Upper lobe of right lung (tissue), 1 donor: ENCODE results near the gene CLCN2. TPM values are rescaled to one million over a fixed set of nuclear protein-coding genes. Genes with fewer than 3 reads are reported as not detected.

ENCODE experiments used
- ATAC-seq: fragments of 200-7000 bp; cut with Tn5 transposase; one replicate; pipeline ENCODE4 v1.9.1; 2020; ENCODE audit warnings: mild to moderate bottlenecking, moderate library complexity
- DNase-seq: peaks from one replicate; pipeline ENCODE4 v3.0.0-alpha.2; 2020
- H3K27ac ChIP-seq: fragments of 200-600 bp; one replicate; pipeline ENCODE4 v1.8.0; 2022
- H3K27me3 ChIP-seq: fragments of 200-600 bp; one replicate; pipeline ENCODE4 v1.8.0; 2022; ENCODE audit warnings: mild to moderate bottlenecking
- H3K36me3 ChIP-seq: fragments of 200-600 bp; one replicate; pipeline ENCODE4 v1.8.0; 2022
- H3K4me1 ChIP-seq: fragments of 200-600 bp; one replicate; pipeline ENCODE4 v1.8.0; 2022
- H3K4me3 ChIP-seq: fragments of 200-600 bp; one replicate; pipeline ENCODE4 v1.8.0; 2022; ENCODE audit warnings: mild to moderate bottlenecking
- H3K9me3 ChIP-seq: fragments of 200-600 bp; one replicate; pipeline ENCODE4 v1.8.0; 2022
- intact Hi-C: fragments of 100-400 bp; cut with DNase I; formaldehyde crosslinking; loops from one replicate; pipeline ENCODE4 v1.11.0; 2022
- total RNA-seq: library from RNA; stranded (reverse); fragmentation: NEBNext Ultra II Directional; extraction: Animal tissue kit (Norgen Biotek cat#: 25700); gene quantifications from one replicate; pipeline ENCODE4 v1.2.1, GENCODE V29; 2021
- TF ChIP-seq, protein P1 (sequence below): fragments of 200-600 bp; IDR thresholded peaks from one replicate; pipeline ENCODE4 v1.8.0; 2022; ENCODE audit warnings: antibody characterized with exemption
- donor health status: DM: no; HTN: yes; CAD: no; lungs with severe emphysema.

Gene CLCN2
- total RNA-seq, 1 donor from 2014 or later = 3.8 TPM

GRCh38 chr3:184360070-184360928 lies 1.1 kb downstream of the CLCN2 start:
- H3K9me3 ChIP-seq = no peaks in the 10 kb centered on the region
- H3K4me1 ChIP-seq = peaks cover 21% of the 10 kb centered on the region
- TF ChIP-seq, protein P1, sequence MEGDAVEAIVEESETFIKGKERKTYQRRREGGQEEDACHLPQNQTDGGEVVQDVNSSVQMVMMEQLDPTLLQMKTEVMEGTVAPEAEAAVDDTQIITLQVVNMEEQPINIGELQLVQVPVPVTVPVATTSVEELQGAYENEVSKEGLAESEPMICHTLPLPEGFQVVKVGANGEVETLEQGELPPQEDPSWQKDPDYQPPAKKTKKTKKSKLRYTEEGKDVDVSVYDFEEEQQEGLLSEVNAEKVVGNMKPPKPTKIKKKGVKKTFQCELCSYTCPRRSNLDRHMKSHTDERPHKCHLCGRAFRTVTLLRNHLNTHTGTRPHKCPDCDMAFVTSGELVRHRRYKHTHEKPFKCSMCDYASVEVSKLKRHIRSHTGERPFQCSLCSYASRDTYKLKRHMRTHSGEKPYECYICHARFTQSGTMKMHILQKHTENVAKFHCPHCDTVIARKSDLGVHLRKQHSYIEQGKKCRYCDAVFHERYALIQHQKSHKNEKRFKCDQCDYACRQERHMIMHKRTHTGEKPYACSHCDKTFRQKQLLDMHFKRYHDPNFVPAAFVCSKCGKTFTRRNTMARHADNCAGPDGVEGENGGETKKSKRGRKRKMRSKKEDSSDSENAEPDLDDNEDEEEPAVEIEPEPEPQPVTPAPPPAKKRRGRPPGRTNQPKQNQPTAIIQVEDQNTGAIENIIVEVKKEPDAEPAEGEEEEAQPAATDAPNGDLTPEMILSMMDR = no peak
- H3K4me3 ChIP-seq = peak overlapping the region; percentile 93
- no peaks in the 10 kb centered on the region for H3K27me3 ChIP-seq
- peaks cover 5% of the 10 kb centered on the region for H3K36me3 ChIP-seq
- no peak for ATAC-seq
- intact Hi-C loops = no loop called here
- no peak for DNase-seq
- H3K27ac ChIP-seq = no peak overlapping the region

- TF ChIP-seq, protein P1 = no peak
- peaks cover 20% of the 10 kb centered on the region for H3K4me1 ChIP-seq
- intact Hi-C loops = no loop called here
- no peak for ATAC-seq
- H3K27me3 ChIP-seq = no peaks in the 10 kb centered on the region
- no peaks in the 10 kb centered on the region for H3K36me3 ChIP-seq
- no peaks in the 10 kb centered on the region for H3K9me3 ChIP-seq
- no peak for DNase-seq
- no peak overlapping the region for H3K27ac ChIP-seq
- H3K4me3 ChIP-seq = no peak overlapping the region
Measured at GRCh38 chr3:184359610-184360009, 1.8 kb downstream of the CLCN2 start.

DNA sequence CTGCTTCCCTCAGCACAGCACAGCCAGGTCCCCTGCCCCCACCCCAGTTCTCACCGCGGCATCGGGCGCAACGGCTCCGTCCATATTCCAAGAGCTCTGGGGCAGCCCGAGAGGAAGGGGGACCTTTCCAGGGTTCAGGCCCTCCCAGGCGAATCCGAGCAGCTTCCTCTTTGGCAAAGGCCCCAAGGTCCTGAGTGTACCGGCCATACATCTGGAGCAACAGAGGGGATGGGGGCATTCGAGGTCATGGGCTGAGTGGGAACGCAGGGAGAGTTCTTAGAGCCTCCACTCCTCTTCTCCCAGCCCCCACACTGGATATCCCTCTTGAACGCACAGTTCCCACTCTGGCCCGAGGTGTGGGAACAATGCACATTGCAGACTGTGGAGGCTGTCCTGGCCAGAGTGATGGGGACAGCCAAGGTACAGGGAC lies 2.5 kb downstream of the CLCN2 start:
- TF ChIP-seq, protein P1 = no peak
- DNase-seq (no peak), ATAC-seq (no peak)
- intact Hi-C loops = no loop called here
- no peaks in the 10 kb centered on the region for H3K9me3 ChIP-seq
- no peaks in the 10 kb centered on the region for H3K36me3 ChIP-seq
- H3K27ac ChIP-seq = no peak overlapping the region
- H3K4me3 ChIP-seq = no peak overlapping the region
- no peaks in the 10 kb centered on the region for H3K27me3 ChIP-seq
- peaks cover 13% of the 10 kb centered on the region for H3K4me1 ChIP-seq

- intact Hi-C loops = no loop called here
- DNase-seq = no peak
- H3K4me1 ChIP-seq = peaks cover 9% of the 10 kb centered on the region
- no peaks in the 10 kb centered on the region for H3K27me3 ChIP-seq
- H3K9me3 ChIP-seq = no peaks in the 10 kb centered on the region
- TF ChIP-seq, protein P1 = no peak
- ATAC-seq = no peak
- no peaks in the 10 kb centered on the region for H3K36me3 ChIP-seq
- H3K4me3 ChIP-seq = no peak overlapping the region
- no peak overlapping the region for H3K27ac ChIP-seq
Measured at GRCh38 chr3:184358124-184358767, 3.2 kb downstream of the CLCN2 start.

DNA sequence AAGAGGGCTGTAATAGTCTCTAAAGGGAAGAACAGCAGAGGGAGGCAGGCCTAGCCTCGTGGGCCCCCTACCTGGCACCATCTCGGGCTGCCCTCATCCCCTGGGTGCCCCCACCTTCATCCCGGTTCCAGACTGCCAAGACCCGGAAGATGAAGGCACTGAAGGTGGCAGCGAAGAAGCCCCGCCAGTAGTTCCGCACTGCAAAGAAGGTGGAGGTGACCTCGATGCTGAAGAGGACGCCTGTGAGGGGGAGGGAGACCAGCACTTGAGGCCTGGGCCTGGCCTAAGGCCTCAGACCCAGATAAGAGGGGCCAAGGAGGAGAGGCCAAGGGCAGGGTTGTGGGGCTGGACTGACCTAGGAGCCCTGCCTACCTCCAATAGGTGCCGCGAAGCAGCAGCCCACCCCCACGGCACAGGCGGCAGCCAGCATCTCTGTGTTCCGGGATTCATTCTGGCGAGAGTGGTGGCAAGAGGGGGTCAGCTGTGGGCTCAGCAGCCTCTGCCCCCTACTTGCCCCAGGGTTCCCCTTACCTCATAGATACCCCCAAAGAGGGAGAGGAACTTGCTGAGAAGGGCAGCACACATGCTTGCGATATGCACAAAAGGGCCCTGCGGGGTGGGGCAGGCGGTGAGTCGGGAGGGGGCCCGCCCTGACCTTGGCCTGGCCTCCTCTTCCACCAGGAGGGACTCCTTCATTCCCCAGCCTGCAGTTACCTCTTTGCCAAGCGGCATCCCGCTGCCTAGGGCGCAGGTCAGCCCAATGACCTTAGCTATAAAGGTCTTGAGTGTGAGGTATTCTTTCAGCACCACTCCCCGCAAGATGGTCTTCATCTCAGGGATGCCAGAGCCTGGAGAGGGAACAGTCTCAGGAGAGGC lies 3.9 kb downstream of the CLCN2 start:
- no peak for ATAC-seq
- Histone ChIP-seq H3K4me1 (peaks cover 9% of the 10 kb centered on the region), H3K27me3 (no peaks in the 10 kb centered on the region), H3K4me3 (no peak overlapping the region), H3K9me3 (no peaks in the 10 kb centered on the region), H3K27ac (no peak overlapping the region), H3K36me3 (no peaks in the 10 kb centered on the region)
- TF ChIP-seq, protein P1 = no peak
- intact Hi-C loops = no loop called here
- DNase-seq = no peak
